GM10266 (cell line): Measurements from ENCODE around the gene GGT6.

Source experiments
- DNase-seq: peaks from one replicate; pipeline ENCODE4 v3.0.0; 2012; ENCODE audit errors: extremely low spot score
- TF ChIP-seq, protein P1 (sequence below): IDR thresholded peaks from 2 replicates; pipeline ENCODE4 v1.5.1; 2012; ENCODE audit warnings: mild to moderate bottlenecking, low read depth; ENCODE audit not compliant: control insufficient read depth, insufficient read depth; ENCODE audit errors: missing control alignments

Gene GGT6

DNA sequence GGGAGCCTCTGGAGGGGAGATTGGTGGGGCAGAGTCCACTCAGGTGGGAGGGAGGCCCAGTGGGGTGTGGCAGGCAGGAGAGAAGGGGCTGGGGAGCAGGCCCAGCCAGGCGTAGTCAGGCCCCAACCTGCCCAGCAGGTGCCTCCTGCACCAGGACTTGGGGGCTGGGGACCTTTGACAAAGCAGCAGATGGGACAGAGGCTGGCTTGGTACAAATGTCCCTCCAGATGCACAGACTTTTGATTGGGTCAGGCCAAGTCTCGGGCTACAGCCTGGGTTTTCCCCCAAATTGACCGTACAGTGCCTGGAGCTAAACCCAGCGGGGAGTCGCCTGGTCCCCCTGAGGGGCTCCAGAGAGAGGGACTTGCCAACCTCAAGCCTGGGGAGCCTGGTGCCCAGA is 411 bp downstream of the GGT6 start:
- TF ChIP-seq, protein P1, sequence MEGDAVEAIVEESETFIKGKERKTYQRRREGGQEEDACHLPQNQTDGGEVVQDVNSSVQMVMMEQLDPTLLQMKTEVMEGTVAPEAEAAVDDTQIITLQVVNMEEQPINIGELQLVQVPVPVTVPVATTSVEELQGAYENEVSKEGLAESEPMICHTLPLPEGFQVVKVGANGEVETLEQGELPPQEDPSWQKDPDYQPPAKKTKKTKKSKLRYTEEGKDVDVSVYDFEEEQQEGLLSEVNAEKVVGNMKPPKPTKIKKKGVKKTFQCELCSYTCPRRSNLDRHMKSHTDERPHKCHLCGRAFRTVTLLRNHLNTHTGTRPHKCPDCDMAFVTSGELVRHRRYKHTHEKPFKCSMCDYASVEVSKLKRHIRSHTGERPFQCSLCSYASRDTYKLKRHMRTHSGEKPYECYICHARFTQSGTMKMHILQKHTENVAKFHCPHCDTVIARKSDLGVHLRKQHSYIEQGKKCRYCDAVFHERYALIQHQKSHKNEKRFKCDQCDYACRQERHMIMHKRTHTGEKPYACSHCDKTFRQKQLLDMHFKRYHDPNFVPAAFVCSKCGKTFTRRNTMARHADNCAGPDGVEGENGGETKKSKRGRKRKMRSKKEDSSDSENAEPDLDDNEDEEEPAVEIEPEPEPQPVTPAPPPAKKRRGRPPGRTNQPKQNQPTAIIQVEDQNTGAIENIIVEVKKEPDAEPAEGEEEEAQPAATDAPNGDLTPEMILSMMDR, result no peak
- DNase-seq, result no peak

DNA sequence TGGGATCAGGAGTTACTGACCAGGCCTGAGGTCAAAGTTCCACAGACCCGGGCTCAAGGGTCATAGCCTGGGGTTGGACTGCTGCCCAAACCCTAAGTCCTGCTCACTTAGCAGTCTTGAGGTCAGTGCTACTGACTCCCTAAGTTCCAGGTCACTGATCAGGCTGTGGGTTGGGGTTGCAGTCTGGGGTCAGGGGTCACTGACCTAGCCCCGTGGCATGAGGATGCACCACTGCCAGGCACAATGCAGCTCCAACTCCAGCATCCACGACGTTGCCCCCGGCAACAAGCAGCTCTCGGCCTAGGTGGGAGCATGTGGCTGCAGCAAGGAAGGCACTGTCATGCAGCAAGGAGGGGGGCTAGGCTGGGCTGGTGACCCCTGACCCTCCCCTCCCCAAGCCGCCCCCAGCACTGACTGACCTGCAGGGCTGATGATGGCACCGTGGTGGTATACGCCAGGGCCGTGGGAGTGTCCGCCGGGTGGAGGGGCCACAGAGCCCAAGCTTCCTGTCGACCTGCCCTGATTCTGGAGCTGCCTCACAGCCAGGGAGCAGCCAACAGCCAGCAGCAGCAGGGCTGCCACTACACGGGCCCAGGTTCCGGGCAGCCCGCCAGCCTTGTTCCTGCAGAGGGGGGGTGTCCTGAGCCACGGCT is 1.1 kb downstream of the GGT6 start:
- no peak for DNase-seq
- TF ChIP-seq, protein P1, result no peak

DNA sequence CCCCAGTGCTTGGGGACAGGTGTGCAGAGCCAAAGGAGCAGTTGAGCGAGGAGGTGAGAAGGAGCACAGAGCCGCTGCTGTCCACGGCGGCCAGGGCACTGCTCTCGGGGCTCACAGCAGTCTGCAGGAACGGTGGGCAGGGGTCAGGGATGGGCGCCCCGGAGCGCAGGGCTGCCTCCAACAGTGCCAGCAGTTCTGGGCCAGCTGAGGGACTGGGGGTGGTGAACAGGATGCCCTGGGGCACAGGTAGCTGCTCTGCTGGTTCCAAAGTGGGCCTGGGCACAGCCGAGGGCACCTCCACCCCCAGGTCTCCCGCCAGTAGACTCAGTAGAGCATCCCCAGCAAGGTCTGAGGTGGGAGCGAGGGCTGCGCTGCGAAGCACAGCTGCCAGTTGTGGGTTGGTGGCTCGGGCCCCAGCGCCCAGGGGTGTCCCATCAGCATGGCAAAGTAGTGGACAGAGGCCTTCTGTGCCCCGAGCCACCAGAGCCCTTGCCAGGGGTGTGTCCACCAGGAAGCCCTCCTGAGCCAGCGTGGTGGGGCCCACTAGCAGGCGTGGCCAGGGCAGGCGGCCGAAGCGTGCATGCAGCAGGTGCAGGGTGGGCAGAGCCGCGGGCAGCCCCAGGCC is 1.9 kb downstream of the GGT6 start:
- DNase-seq, result no peak
- TF ChIP-seq, protein P1, result no peak

DNA sequence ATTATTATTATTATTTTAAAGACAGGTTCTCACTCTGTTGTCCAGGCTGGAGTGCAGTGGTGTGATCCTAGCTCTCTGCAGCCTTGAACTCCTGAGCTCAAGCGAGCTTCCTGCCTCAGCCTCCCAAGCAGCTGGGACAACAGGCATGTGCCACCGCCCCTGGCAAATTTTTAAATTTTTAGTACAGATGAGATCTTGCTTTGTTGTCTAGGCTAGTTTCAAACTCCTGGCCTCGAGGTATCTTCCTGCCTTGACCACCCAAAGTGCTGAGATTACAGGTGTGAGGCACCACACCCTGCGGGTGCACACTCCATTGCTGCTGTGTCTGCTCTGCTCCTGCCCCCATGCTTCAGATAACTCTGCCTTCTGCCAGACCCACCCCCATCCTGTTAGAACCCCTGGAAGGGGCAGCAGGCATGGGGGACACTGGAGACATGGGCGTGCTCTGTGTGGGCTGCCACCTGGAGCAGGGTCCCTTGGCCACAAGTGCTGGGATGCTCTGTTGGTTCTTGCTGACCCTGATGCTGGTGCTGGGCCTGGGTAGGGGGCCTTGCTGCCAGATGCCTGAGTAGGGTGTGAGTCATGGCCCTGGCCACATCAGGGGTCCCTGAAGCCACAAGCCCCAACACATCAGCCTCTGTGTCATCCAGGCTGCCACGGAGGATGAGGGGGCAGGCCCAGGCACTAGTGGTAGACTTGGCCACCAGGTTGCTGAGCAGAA is 2.6 kb downstream of the GGT6 start:
- TF ChIP-seq, protein P1, result no peak
- DNase-seq, result no peak

DNA sequence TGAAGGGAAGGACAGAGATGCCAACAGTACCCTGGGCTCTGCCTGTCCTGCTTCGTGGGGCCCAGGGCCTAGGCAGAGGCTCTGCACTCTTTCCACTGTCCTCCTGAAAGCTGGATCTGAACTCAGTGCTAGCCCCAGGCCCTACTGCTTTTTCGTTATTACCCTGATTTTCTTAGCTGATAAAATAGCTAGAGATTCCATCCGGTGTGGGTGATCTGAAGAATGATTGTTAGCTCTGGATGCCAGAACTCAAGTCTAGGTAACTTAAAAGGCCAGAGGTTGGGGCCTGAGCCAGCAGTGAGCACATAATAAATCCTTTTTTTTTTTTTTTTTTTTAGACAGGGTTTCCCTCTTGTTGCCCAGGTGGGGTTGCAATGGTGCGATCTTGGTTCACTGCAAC is 3.4 kb downstream of the GGT6 start:
- TF ChIP-seq, protein P1, result no peak
- no peak for DNase-seq

DNA sequence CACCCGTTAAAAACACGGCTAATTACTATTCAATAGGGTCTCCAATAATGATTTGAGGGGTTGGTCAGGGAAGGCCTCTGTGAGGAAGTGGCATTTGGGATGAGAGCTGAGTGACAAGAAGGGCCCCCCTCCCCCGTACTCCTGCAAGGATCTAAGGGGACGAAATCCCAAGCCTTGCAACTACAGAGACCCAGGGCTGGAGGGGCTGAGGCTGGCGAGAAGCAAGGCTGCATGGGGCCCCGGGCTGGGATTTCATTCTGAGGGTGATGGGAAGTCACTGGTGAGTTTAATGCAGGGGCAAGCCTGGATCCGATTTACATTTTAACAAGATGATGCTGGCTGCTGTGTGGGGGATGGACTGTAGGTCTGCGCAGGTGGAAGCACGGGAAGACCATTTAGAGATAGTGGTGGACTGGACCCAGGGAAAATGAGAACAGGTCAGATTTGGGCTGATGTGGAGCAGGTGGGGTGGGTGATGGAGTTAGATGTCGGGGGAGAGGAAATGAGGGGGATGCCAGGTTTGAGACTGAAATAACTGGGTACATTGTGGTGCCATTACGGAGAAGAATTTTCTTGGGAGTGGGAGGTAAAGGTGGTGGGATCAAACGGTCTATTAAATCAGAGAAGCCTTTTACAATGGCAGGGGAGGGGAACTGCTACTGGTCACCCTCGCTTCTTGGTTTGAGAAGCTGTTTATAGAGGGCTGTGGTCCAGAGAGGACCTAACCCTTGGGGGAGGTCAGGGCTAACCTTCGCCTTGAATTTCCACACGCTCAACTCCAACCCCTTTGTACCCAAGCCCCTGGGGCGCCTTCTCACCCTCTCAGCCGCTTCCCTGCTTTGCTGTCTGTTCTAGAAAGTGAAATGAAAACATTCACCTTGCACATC is 4.3 kb downstream of the GGT6 start:
- TF ChIP-seq, protein P1, result no peak
- DNase-seq, result no peak
